Transverse colon (tissue), 3 donors: ENCODE measurements around the gene FARP1.

Experiments used
- EP300 ChIP-seq: sonication (generic); formaldehyde crosslinking; IDR thresholded peaks from one replicate; pipeline ENCODE4 v1.6.1; 2017; ENCODE audit warnings: antibody characterized with exemption, low read depth
- POLR2A ChIP-seq: fragments of 450-650 bp; IDR thresholded peaks from one replicate; pipeline ENCODE4 v1.6.1; 2016; ENCODE audit warnings: antibody characterized with exemption, mild to moderate bottlenecking, moderate library complexity
- TF ChIP-seq, protein P1 (sequence below), 5 experiments: fragments of 200-600 bp in 3 of 5; fragments of 450-650 bp in 2 of 5; sonication (generic) in 3 of 5; IDR thresholded peaks; 1 replicate in 2 of 5; 2 replicates in 3 of 5; pipeline ENCODE4 v1.5.1; 2016 to 2017; ENCODE audit warnings: antibody characterized with exemption in 5 of 5, inconsistent platforms in 3 of 5, mild to moderate bottlenecking in 2 of 5, moderate library complexity in 1 of 5

GRCh38 chr13:98175823-98176222 lies 32.9 kb downstream of the FARP1 start:
- TF ChIP-seq, protein P1, sequence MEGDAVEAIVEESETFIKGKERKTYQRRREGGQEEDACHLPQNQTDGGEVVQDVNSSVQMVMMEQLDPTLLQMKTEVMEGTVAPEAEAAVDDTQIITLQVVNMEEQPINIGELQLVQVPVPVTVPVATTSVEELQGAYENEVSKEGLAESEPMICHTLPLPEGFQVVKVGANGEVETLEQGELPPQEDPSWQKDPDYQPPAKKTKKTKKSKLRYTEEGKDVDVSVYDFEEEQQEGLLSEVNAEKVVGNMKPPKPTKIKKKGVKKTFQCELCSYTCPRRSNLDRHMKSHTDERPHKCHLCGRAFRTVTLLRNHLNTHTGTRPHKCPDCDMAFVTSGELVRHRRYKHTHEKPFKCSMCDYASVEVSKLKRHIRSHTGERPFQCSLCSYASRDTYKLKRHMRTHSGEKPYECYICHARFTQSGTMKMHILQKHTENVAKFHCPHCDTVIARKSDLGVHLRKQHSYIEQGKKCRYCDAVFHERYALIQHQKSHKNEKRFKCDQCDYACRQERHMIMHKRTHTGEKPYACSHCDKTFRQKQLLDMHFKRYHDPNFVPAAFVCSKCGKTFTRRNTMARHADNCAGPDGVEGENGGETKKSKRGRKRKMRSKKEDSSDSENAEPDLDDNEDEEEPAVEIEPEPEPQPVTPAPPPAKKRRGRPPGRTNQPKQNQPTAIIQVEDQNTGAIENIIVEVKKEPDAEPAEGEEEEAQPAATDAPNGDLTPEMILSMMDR (IDR thresholded peaks at IDR 0.05), result no peak
- TF ChIP-seq EP300, result no peak
- TF ChIP-seq POLR2A, result no peak
